Parathyroid adenoma (tissue), 2 donors: Measurements from ENCODE around the gene CYP2A7.
"Not testable (repeated sequence)": the region's sequence is repeated elsewhere in the genome, so short reads cannot be mapped to it uniquely, and the experiment has no call there.

Experiments
- H2AFZ ChIP-seq: fragments of 300-600 bp; sonication (generic); one replicate; pipeline ENCODE4 v1.7.0; 2017; ENCODE audit warnings: antibody characterized with exemption, mild to moderate bottlenecking
- H3K27ac ChIP-seq: fragments of 300-600 bp; sonication (generic); one replicate; pipeline ENCODE4 v1.7.0; 2017
- H3K27me3 ChIP-seq: fragments of 300-600 bp; sonication (generic); one replicate; pipeline ENCODE4 v1.7.0; 2017; ENCODE audit warnings: low read length; ENCODE audit not compliant: control insufficient read depth, insufficient read depth
- H3K36me3 ChIP-seq: fragments of 300-600 bp; sonication (generic); one replicate; pipeline ENCODE4 v1.7.0; 2017; ENCODE audit warnings: low read length; ENCODE audit not compliant: control insufficient read depth, insufficient read depth
- H3K4me1 ChIP-seq: fragments of 300-600 bp; sonication (generic); one replicate; pipeline ENCODE4 v1.7.0; 2017; ENCODE audit warnings: control low read depth
- H3K4me2 ChIP-seq: fragments of 300-600 bp; sonication (generic); one replicate; pipeline ENCODE4 v1.7.0; 2017; ENCODE audit warnings: low read length
- H3K4me3 ChIP-seq: fragments of 300-600 bp; sonication (generic); one replicate; pipeline ENCODE4 v1.7.0; 2017; ENCODE audit warnings: low read depth, low read length
- H3K79me2 ChIP-seq: fragments of 300-600 bp; sonication (generic); one replicate; pipeline ENCODE4 v1.7.0; 2017; ENCODE audit warnings: control low read depth
- H3K9ac ChIP-seq: fragments of 300-600 bp; sonication (generic); one replicate; pipeline ENCODE4 v1.7.0; 2017; ENCODE audit warnings: mild to moderate bottlenecking
- H3K9me3 ChIP-seq: fragments of 300-600 bp; sonication (generic); one replicate; pipeline ENCODE4 v1.7.0; 2017; ENCODE audit warnings: low read length; ENCODE audit not compliant: control insufficient read depth
- TF ChIP-seq, protein P1 (sequence below): fragments of 300-600 bp; sonication (generic); IDR thresholded peaks from one replicate; pipeline ENCODE4 v1.7.0; 2017; ENCODE audit warnings: antibody characterized with exemption, mild to moderate bottlenecking
- donor health status: primary hyperparathyroidism.

The CYP2A7 gene

DNA sequence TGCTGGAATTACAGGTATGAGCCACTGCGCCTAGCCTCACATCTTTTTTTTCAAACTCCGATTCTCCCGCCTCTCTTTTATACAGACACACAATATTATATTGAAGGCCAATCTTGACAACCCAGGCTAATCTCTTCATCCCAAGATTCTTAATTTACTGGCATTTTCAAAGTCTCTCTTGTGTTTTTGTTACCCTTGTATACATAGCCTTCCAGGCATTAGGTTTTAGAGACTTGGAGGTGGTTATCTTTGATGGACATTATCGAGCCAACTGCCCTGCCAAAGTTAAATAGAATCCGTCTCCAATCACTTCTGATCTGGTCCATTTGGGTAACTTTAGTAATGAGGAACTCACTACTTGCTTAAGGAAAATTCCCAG lies 14.4 kb upstream of the CYP2A7 start:
- Histone ChIP-seq H2AFZ (no peak overlapping the region), H3K27ac (no peak overlapping the region)
- TF ChIP-seq, protein P1, sequence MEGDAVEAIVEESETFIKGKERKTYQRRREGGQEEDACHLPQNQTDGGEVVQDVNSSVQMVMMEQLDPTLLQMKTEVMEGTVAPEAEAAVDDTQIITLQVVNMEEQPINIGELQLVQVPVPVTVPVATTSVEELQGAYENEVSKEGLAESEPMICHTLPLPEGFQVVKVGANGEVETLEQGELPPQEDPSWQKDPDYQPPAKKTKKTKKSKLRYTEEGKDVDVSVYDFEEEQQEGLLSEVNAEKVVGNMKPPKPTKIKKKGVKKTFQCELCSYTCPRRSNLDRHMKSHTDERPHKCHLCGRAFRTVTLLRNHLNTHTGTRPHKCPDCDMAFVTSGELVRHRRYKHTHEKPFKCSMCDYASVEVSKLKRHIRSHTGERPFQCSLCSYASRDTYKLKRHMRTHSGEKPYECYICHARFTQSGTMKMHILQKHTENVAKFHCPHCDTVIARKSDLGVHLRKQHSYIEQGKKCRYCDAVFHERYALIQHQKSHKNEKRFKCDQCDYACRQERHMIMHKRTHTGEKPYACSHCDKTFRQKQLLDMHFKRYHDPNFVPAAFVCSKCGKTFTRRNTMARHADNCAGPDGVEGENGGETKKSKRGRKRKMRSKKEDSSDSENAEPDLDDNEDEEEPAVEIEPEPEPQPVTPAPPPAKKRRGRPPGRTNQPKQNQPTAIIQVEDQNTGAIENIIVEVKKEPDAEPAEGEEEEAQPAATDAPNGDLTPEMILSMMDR = no peak

DNA sequence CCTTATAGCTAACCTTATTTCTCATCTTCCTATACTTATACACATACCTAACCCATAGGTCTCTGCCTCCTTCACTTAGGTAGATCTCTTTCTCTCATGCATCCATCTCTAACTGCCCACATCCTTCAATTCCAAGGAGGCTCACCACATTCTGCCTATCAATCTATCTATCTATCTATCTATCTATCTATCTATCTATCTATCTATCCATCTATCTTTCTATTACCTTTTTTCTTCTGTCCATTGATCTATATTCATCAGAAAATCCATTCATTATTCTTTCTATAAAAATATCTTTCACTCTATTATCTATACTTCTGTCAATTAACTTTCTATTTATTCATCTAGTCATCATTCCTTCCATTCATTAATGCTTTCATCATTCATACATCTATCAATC lies 11.1 kb upstream of the CYP2A7 start:
- no peaks in the 10 kb centered on the region for H3K9me3 ChIP-seq
- H2AFZ ChIP-seq = no peak overlapping the region
- no peaks in the 10 kb centered on the region for H3K27me3 ChIP-seq
- no peaks in the 10 kb centered on the region for H3K79me2 ChIP-seq
- TF ChIP-seq, protein P1 = no peak
- no peak overlapping the region for H3K4me2 ChIP-seq
- no peaks in the 10 kb centered on the region for H3K4me1 ChIP-seq
- no peak overlapping the region for H3K9ac ChIP-seq
- no peak overlapping the region for H3K4me3 ChIP-seq
- H3K27ac ChIP-seq = no peak overlapping the region
- no peaks in the 10 kb centered on the region for H3K36me3 ChIP-seq

More for the DNA sequence above, 14.4 kb upstream of the CYP2A7 start:
- no peaks in the 10 kb centered on the region for H3K79me2 ChIP-seq
- no peaks in the 10 kb centered on the region for H3K9me3 ChIP-seq
- no peaks in the 10 kb centered on the region for H3K27me3 ChIP-seq
- H3K4me2 ChIP-seq = no peak overlapping the region
- H3K4me1 ChIP-seq = no peaks in the 10 kb centered on the region
- no peak overlapping the region for H3K4me3 ChIP-seq
- no peaks in the 10 kb centered on the region for H3K36me3 ChIP-seq
- no peak overlapping the region for H3K9ac ChIP-seq

DNA sequence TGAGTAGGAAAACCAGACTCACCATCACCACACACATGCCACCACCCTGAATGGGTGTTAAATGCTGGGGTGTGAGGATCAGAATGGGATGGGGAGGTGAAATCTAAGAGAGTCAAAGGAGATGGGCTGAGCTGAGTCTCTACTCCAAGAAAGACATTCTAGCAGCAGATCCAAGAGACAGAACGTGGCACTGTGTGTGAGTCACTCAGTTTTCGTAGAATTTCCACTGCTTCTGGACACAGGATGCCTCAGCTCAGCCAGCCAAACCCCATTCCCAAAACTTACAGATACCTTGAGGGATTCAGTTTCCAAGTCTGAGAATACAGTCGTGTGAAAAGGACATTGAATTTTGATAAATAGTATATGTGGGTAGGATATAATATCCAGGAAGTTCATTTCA lies 7.3 kb upstream of the CYP2A7 start:
- Histone ChIP-seq H3K79me2 (no peaks in the 10 kb centered on the region), H3K36me3 (no peaks in the 10 kb centered on the region), H3K9ac (no peak overlapping the region), H3K27ac (no peak overlapping the region), H3K4me3 (no peak overlapping the region), H3K4me1 (no peaks in the 10 kb centered on the region), H3K9me3 (no peaks in the 10 kb centered on the region), H3K27me3 (no peaks in the 10 kb centered on the region), H2AFZ (no peak overlapping the region), H3K4me2 (no peak overlapping the region)
- TF ChIP-seq, protein P1 = no peak

DNA sequence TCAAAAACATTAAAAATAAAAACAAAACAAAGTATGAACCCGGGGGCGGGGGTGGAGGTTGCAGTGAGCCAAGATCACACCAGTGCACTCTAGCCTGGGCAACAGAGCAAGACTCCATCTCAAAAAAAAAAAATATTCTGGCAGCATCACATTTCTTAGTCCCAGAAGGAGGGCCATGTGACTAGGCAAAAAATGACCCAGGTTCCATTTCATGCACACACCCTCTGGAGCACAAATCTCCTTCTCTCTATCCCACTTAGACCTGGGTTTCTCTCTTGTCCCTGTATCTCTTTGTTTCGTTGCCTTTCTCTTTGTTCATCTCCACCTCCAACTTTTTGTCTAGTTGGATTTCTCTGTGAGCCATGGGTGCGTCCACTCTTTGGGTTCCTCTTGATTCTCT lies 6.2 kb upstream of the CYP2A7 start:
- no peaks in the 10 kb centered on the region for H3K36me3 ChIP-seq
- H3K9me3 ChIP-seq = no peaks in the 10 kb centered on the region
- H3K79me2 ChIP-seq = no peaks in the 10 kb centered on the region
- no peak overlapping the region for H3K27ac ChIP-seq
- H3K9ac ChIP-seq = no peak overlapping the region
- H3K27me3 ChIP-seq = no peaks in the 10 kb centered on the region
- no peak overlapping the region for H3K4me2 ChIP-seq
- no peak overlapping the region for H3K4me3 ChIP-seq
- TF ChIP-seq, protein P1 = no peak
- H2AFZ ChIP-seq = no peak overlapping the region
- H3K4me1 ChIP-seq = no peaks in the 10 kb centered on the region

DNA sequence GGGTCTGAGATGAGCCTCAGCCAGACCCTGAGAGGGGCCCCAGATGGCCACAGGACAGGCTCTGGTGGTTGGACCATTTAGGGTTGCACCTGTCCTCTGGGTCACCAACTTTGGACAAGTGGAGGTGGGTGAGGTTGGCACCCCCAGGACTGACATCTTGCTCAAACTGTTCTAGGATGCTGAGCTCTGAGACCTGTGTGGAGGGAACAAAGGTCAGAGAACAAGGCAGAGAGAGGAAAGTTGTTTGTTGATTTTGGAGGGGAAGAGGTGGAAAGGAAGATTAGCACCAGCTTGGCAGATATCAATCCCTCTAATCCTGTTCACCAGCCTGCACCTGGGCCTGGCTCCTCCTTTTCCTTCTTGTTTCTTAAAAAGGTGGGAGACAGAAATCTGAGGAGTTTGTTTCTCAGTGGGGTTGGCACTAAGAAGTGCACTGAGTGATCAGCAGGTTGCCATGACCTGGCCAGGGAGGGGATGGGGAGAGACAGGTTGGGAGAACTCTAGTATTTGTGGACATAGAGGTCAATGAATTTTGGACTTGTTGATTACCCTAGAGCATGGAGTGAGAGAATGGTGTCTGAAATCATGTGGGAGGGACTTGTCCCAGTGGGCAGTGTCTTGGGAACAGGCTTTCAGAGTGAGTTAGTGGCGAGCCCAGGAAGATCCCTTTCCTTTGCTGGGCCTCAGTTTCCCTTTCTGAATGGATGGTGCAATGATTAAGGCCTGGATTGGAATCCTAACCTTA lies 2.3 kb upstream of the CYP2A7 start:
- H3K9ac ChIP-seq, H2AFZ ChIP-seq, H3K4me1 ChIP-seq, H3K4me3 ChIP-seq, H3K79me2 ChIP-seq, H3K27me3 ChIP-seq, H3K9me3 ChIP-seq, H3K27ac ChIP-seq, H3K36me3 ChIP-seq, H3K4me2 ChIP-seq: not testable (repeated sequence)

DNA sequence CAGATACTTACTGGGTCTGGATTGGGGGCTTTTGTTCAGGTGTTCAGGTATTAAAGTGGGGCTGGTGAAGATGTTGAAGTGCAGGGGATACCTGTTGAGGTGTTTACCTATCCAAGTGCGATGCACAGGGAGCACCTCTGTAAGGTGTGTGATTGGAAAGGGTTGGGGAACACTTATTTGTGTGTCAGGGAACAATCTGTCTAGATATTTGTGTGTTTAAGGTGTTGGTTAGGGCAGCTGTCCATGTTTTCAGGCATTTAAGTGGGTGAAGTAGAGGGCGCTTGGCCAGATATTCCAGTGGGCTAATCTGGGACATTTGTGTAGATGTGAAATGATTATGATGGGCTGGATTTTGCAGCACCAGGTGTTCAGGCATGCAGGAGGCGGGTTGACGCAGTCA lies 2.7 kb downstream of the CYP2A7 start:
- not testable (repeated sequence) for H3K4me2 ChIP-seq, H3K4me1 ChIP-seq, H3K4me3 ChIP-seq, H2AFZ ChIP-seq, H3K9ac ChIP-seq, H3K9me3 ChIP-seq, H3K79me2 ChIP-seq, H3K27ac ChIP-seq, H3K36me3 ChIP-seq, H3K27me3 ChIP-seq

DNA sequence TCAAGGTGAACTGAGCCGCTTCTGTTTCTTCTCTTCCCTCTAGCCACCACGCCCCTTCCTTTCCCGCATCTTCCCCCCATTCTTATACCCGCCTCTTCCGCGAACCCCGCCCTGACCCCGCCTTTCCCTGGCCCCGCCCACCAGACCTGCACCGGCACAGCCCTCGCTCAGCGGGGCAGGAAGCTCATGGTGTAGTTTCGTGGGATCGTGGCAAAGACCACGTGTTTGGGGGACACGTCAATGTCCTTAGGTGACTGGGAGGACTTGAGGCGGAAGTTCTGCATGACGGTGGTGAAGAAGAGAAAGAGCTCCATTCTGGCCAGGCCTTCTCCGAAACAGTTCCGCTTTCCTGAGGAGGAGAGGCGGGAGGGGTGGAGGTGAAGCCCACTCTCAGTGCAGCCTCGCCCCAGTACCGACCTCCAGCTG lies 6.5 kb downstream of the CYP2A7 start:
- not testable (repeated sequence) for H3K4me3 ChIP-seq, H3K9me3 ChIP-seq, H3K9ac ChIP-seq, H3K4me1 ChIP-seq, H2AFZ ChIP-seq, H3K79me2 ChIP-seq, H3K4me2 ChIP-seq, H3K36me3 ChIP-seq, H3K27me3 ChIP-seq, H3K27ac ChIP-seq

DNA sequence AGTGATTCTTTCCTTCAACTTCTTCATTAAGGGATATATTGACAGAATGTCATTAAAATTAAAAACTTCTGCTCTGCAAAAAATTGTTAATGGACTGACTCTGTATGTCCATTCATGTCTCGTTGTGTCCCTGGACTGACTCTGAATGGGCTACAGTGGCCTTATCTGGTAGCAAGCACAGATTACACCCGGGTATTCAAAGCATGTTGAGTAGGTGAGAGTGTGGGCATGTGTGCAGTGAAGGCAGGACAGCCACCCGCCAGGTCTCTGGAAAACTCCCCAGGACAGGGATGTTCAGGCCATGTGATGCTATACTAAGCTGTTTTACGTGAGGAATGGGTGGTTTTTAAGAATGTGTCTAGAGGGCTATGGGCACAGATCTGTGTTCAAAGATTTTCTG lies 7.2 kb downstream of the CYP2A7 start:
- not testable (repeated sequence) for H3K4me2 ChIP-seq, H3K27me3 ChIP-seq, H3K4me3 ChIP-seq, H3K4me1 ChIP-seq, H3K27ac ChIP-seq, H3K36me3 ChIP-seq, H3K9me3 ChIP-seq, H3K79me2 ChIP-seq, H3K9ac ChIP-seq, H2AFZ ChIP-seq
